NCI-H82 treated with DMSO at 0.1 percent for 48 hours (cell line): Measurements from ENCODE around the gene NR2F6.
"Not testable (repeated sequence)": the region's sequence is repeated elsewhere in the genome, so short reads cannot be mapped to it uniquely, and the experiment has no call there.

ENCODE experiments used
- DNase-seq: peaks from one replicate; lab custom pipeline; 2025; ENCODE audit not compliant: unreplicated experiment; lab: John Stamatoyannopoulos, UW

Gene NR2F6

GRCh38 chr19:17213334-17213733 lies 32.4 kb downstream of the NR2F6 start:
- DNase-seq: no peak

GRCh38 chr19:17211547-17212446 lies 33.9 kb downstream of the NR2F6 start:
- no peak for DNase-seq

- DNase-seq: no peak
Measured at GRCh38 chr19:17210296-17210695, 35.4 kb downstream of the NR2F6 start.

- DNase-seq: peak; percentile 60
Measured at GRCh38 chr19:17209126-17210036, 36.3 kb downstream of the NR2F6 start.

- DNase-seq: no peak
Measured at GRCh38 chr19:17206736-17207581, 38.8 kb downstream of the NR2F6 start.

- DNase-seq: peak; percentile 19
Measured at GRCh38 chr19:17205237-17206140, 40.2 kb downstream of the NR2F6 start.

GRCh38 chr19:17202713-17203112 lies 43.0 kb downstream of the NR2F6 start:
- no peak for DNase-seq

- no peak for DNase-seq
Measured at GRCh38 chr19:17202249-17202648, 43.5 kb downstream of the NR2F6 start.

GRCh38 chr19:17200408-17201079 lies 45.2 kb downstream of the NR2F6 start:
- no peak for DNase-seq

- DNase-seq: no peak
Measured at GRCh38 chr19:17197666-17198065, 48.1 kb downstream of the NR2F6 start.

- no peak for DNase-seq
Measured at GRCh38 chr19:17196610-17197009, 49.1 kb downstream of the NR2F6 start.

- DNase-seq: no peak
Measured at GRCh38 chr19:17195106-17195505, 50.6 kb downstream of the NR2F6 start.

- DNase-seq: no peak
Measured at GRCh38 chr19:17194608-17195007, 51.1 kb downstream of the NR2F6 start.

GRCh38 chr19:17192751-17193150 lies 53.0 kb downstream of the NR2F6 start:
- DNase-seq: no peak

GRCh38 chr19:17191736-17192135 lies 54.0 kb downstream of the NR2F6 start:
- DNase-seq: not testable (repeated sequence)

GRCh38 chr19:17185590-17185989 lies 60.1 kb downstream of the NR2F6 start:
- no peak for DNase-seq

- DNase-seq: no peak
Measured at GRCh38 chr19:17184371-17184841, 61.3 kb downstream of the NR2F6 start.

GRCh38 chr19:17183858-17184321 lies 61.8 kb downstream of the NR2F6 start:
- DNase-seq: no peak

- DNase-seq: no peak
Measured at GRCh38 chr19:17183271-17183761, 62.4 kb downstream of the NR2F6 start.
